AG08396 (cell line): ENCODE results near the gene TGFBR3.
A peak's percentile ranks its signal among the peaks of the same experiment; 100 is the strongest.

Experiments
- DNase-seq: peaks from one replicate; pipeline ENCODE4 v3.0.0; 2012; ENCODE audit warnings: low spot score, mixed read lengths

The TGFBR3 gene

GRCh38 chr1:91754816-91755580 lies 131.0 kb downstream of the TGFBR3 start:
- DNase-seq: no peak

GRCh38 chr1:91754348-91754747 lies 131.6 kb downstream of the TGFBR3 start:
- DNase-seq: no peak

GRCh38 chr1:91753878-91754277 lies 132.1 kb downstream of the TGFBR3 start:
- DNase-seq: no peak

- DNase-seq: no peak
Observed at GRCh38 chr1:91752324-91752723, 133.6 kb downstream of the TGFBR3 start.

- peak; percentile 46 for DNase-seq
Observed at GRCh38 chr1:91751275-91751674, 134.7 kb downstream of the TGFBR3 start.

- no peak for DNase-seq
Observed at GRCh38 chr1:91750398-91750996, 135.5 kb downstream of the TGFBR3 start.

- DNase-seq: no peak
Observed at GRCh38 chr1:91749788-91750231, 136.1 kb downstream of the TGFBR3 start.

GRCh38 chr1:91747666-91748065 lies 138.3 kb downstream of the TGFBR3 start:
- no peak for DNase-seq

GRCh38 chr1:91746728-91747338 lies 139.1 kb downstream of the TGFBR3 start:
- DNase-seq: no peak

- no peak for DNase-seq
Observed at GRCh38 chr1:91745640-91746373, 140.1 kb downstream of the TGFBR3 start.

GRCh38 chr1:91744953-91745639 lies 140.9 kb downstream of the TGFBR3 start:
- no peak for DNase-seq

- DNase-seq: no peak
Observed at GRCh38 chr1:91742848-91743292, 143.1 kb downstream of the TGFBR3 start.

- no peak for DNase-seq
Observed at GRCh38 chr1:91741906-91742305, 144.0 kb downstream of the TGFBR3 start.

GRCh38 chr1:91741301-91741700 lies 144.7 kb downstream of the TGFBR3 start:
- DNase-seq: no peak

GRCh38 chr1:91737650-91738049 lies 148.3 kb downstream of the TGFBR3 start:
- DNase-seq: no peak

GRCh38 chr1:91736715-91737615 lies 149.0 kb downstream of the TGFBR3 start:
- DNase-seq: peak; percentile 77

GRCh38 chr1:91736146-91736714 lies 149.7 kb downstream of the TGFBR3 start:
- no peak for DNase-seq

- no peak for DNase-seq
Observed at GRCh38 chr1:91735266-91735845, 150.6 kb downstream of the TGFBR3 start.

- DNase-seq: no peak
Observed at GRCh38 chr1:91734761-91735160, 151.2 kb downstream of the TGFBR3 start.

GRCh38 chr1:91733108-91733710 lies 152.7 kb downstream of the TGFBR3 start:
- no peak for DNase-seq
